Stomach smooth muscle (tissue), 2 donors: Measurements from ENCODE around the gene L3MBTL3.

ENCODE experiments used
- H3K27ac ChIP-seq: one replicate; pipeline ENCODE4 v1.7.0; 2013; ENCODE audit warnings: mild to moderate bottlenecking, low read length, inconsistent platforms
- H3K27me3 ChIP-seq, 2 donors: one replicate each; pipeline ENCODE4 v1.7.0; 2013; ENCODE audit warnings: low read length in 2 of 2; ENCODE audit not compliant: insufficient read depth in 2 of 2, control insufficient read depth in 1 of 2
- H3K36me3 ChIP-seq, 2 donors: one replicate each; pipeline ENCODE4 v1.7.0; 2013; ENCODE audit warnings: low read length in 2 of 2; ENCODE audit not compliant: control insufficient read depth in 2 of 2, insufficient read depth in 2 of 2
- H3K4me1 ChIP-seq: one replicate; pipeline ENCODE4 v1.7.0; 2013; ENCODE audit warnings: low read length; ENCODE audit not compliant: control insufficient read depth, insufficient read depth
- H3K4me3 ChIP-seq, 2 donors: one replicate each; pipeline ENCODE4 v1.7.0; 2013; ENCODE audit warnings: low read length in 2 of 2
- H3K9ac ChIP-seq, 2 donors: one replicate each; pipeline ENCODE4 v1.7.0; 2013; ENCODE audit warnings: low read length in 2 of 2, mild to moderate bottlenecking in 1 of 2
- H3K9me3 ChIP-seq, 2 donors: one replicate each; pipeline ENCODE4 v1.7.0; 2013; ENCODE audit warnings: low read length in 2 of 2; ENCODE audit not compliant: control insufficient read depth in 2 of 2
- donor health status: healthy.
- donor health status: Pancreatic carcinoma.

The L3MBTL3 gene

DNA sequence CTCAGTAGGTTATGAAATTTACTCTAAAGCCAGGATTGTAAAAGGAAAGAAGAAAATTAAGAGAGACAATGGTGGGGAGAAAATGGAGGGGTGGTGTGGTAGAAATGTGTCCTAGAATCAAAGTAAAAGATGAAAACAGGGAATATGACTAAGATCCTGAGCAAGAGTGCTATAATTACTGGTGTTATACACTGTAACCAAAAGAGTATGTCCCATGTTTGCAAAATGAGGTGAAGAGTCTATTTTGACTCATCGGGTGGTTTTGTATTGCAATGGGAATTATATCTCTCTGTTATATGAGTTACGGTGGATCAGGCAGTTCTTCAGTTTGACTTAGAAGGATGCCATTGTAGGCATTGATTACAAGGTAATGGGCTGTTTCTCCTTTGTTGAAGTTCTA lies 8.5 kb downstream of the L3MBTL3 start:
- Histone ChIP-seq H3K27me3 (no peaks in the 10 kb centered on the region), H3K27ac (no peak overlapping the region)

DNA sequence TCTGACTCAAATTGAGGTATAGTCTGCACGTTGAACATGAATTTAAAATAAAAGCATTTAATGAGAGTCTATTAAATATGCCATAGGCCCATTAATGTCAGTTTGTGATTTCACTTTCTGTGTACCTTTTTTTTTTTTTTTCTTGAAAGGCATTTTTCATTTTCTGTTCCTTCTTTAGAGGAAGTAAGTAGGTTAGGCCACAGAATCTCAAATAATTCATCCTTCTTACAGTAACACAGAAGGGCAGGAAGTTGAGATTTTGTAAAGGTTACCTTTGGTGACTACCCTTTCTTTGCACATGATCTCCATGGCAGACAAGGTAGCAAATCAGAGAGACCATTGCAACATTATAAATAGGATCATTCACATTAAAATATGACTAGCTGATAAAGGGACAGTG lies 9.6 kb downstream of the L3MBTL3 start:
- Histone ChIP-seq H3K27ac (no peak overlapping the region), H3K9ac (no peak overlapping the region), H3K27me3 (no peaks in the 10 kb centered on the region), H3K4me3 (no peak overlapping the region), H3K4me1 (no peaks in the 10 kb centered on the region), H3K36me3 (no peaks in the 10 kb centered on the region), H3K9me3 (no peaks in the 10 kb centered on the region)

More for the DNA sequence above, 8.5 kb downstream of the L3MBTL3 start:
- Histone ChIP-seq H3K4me1 (no peaks in the 10 kb centered on the region), H3K9me3 (no peaks in the 10 kb centered on the region), H3K36me3 (no peaks in the 10 kb centered on the region), H3K4me3 (no peak overlapping the region), H3K9ac (no peak overlapping the region)

DNA sequence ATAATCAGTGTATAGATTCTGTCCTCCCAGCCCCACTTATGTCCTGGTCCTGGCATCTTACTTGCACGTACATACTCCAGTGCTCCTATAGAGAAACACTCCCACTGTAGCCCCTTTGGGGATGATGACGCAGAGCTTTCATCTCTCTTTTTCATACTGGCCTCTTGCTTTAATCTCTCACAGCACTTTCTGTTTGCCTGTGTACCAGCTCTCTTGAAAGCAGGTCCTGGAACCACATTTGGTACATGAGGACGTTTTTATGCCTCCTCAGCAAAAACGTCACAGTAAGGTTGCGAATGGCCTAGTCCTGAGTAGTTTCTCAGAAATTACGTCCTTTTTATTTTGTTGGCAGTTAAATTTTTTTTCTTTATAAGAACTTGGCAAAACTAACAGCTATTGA lies 10.8 kb downstream of the L3MBTL3 start:
- Histone ChIP-seq H3K4me3 (no peak overlapping the region), H3K4me1 (no peaks in the 10 kb centered on the region), H3K36me3 (no peaks in the 10 kb centered on the region), H3K9me3 (no peaks in the 10 kb centered on the region), H3K27me3 (no peaks in the 10 kb centered on the region), H3K27ac (no peak overlapping the region), H3K9ac (no peak overlapping the region)

DNA sequence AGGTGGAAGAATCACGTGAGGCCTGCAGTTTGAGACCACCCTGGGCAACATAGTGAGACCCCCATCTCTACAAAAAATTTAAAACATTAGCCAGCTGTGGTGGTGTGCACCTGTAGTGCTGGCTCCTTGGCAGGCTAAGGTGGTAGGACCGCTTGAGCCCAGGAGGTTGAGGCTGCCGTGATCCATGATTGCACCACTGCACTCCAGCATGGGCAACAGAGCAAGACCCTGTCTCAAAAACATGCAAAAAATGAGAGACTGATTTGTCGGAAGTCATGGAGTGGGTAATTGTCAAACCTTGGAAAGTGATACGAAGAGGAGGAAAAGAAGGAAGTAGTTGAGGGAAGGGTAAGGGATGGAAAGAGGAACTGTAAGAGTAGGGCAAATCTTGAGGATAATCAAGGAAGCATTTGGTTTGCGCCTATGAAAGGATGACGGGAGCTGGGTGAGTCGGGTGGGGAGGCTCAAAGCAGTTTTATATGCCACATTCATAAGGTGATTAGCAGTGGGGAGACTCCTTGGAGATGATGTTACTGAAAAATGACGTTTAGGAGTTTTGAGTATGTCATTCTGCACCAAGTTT lies 14.5 kb downstream of the L3MBTL3 start:
- H3K9ac ChIP-seq: no peak overlapping the region
- H3K27ac ChIP-seq: no peak overlapping the region
- H3K4me1 ChIP-seq: no peaks in the 10 kb centered on the region
- H3K9me3 ChIP-seq: no peaks in the 10 kb centered on the region
- H3K27me3 ChIP-seq: no peaks in the 10 kb centered on the region
- no peaks in the 10 kb centered on the region for H3K36me3 ChIP-seq
- H3K4me3 ChIP-seq: no peak overlapping the region

DNA sequence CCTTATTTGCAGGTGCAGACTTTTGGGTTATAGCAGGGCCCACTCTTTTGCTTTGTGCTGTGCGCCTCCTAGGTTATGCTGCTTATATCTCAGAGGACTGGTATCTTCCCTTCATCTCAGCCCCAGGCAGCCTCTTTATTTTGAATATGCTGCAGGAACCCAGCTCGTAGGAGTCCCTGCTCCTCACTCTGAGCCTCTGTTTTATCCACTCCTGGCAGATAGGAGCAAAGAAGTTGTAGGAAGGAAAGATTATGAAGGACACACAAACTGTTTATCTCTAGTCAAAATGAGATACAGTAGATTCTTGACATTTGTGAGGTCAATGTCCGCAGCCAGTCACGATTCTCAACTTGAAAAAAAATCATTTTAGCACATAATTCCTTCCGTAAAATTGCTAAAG lies 15.6 kb downstream of the L3MBTL3 start:
- Histone ChIP-seq H3K27me3 (no peaks in the 10 kb centered on the region), H3K9ac (no peak overlapping the region), H3K27ac (no peak overlapping the region), H3K36me3 (no peaks in the 10 kb centered on the region), H3K9me3 (no peaks in the 10 kb centered on the region), H3K4me3 (no peak overlapping the region), H3K4me1 (no peaks in the 10 kb centered on the region)

DNA sequence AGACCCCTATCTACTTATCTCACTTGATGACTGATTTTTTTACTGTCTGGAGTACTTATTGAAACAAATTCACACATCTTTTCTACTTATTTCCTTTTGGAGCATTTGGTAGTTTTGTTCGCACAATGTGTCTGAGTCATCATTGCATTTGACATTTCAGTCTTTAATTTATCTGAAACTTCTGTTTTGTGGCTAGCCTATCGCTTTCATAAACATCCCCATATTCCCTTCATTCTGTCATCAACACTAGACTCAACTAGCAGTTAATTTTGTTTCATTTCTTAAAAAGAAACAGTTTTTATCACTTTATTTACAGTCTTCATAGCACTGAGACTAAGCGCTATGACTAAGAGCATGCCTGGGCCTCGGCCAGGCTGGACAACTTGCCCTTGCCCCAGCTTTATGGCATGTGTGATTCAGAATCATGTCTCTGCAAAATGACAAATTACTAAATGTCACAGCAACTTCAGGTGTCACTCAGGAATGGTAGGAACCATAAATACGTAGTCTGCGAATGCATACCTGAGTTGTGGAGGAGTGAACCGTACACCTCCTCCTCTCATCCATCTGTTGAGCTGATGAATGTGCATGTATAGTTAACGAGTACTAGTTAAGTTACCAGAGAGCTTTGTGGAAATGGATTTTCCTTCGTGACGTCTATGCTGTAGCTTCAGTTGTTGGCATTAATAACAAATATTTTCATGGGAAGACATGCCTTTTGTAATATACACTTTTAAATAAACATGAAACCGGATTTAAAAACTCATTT lies 16.2 kb downstream of the L3MBTL3 start:
- no peaks in the 10 kb centered on the region for H3K9me3 ChIP-seq
- H3K9ac ChIP-seq: no peak overlapping the region
- H3K27me3 ChIP-seq: no peaks in the 10 kb centered on the region
- no peak overlapping the region for H3K4me3 ChIP-seq
- no peak overlapping the region for H3K27ac ChIP-seq
- H3K4me1 ChIP-seq: no peaks in the 10 kb centered on the region
- no peaks in the 10 kb centered on the region for H3K36me3 ChIP-seq

DNA sequence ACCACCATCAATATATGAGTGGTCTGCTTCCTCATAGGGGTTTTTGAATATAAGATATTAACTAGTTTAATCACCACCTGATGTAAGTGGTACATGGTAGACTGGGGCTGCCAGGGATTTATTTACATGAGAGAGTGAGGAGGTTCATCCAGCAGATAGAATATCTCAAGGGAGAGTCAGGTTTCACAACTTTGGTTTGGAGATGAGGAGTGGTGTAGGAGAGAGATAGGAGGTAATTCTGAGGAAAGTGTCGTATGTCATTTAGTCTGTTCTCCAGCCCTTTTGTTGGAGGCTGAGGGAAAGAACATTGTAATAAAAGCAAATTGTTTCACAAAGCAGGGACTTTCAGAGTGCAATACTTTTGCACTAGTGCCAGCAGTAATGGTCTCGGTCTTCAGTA lies 16.8 kb downstream of the L3MBTL3 start:
- H3K4me1 ChIP-seq: no peaks in the 10 kb centered on the region
- H3K36me3 ChIP-seq: no peaks in the 10 kb centered on the region
- no peak overlapping the region for H3K9ac ChIP-seq
- no peaks in the 10 kb centered on the region for H3K27me3 ChIP-seq
- H3K27ac ChIP-seq: no peak overlapping the region
- no peak overlapping the region for H3K4me3 ChIP-seq
- no peaks in the 10 kb centered on the region for H3K9me3 ChIP-seq

DNA sequence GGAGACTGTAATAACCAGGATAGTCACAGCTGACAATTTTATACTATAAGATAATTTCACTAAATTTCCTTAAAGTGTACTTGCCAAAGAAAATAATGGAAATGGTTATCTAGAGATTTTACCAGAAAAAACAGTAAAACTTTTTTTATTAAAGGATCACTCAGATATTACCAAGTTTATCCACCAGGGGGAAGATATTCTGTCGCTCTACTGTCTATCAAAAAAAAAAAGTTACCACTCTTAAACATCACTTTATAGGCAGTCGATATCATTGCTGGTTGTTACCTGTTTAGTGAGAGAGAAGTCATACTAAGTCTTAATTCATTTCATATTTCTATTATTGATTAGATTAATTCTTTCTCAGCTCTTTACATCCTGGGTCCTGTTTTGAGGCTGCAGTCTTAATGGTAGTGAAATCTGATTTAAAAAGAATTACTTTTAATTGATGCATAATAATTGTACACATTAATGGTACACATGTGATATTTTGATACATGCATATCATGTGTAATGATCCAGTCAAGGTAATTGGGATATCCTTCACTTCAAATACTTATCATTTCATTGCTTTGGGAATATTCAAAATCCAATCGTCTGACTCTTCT lies 18.9 kb downstream of the L3MBTL3 start:
- no peak overlapping the region for H3K9ac ChIP-seq
- no peaks in the 10 kb centered on the region for H3K9me3 ChIP-seq
- H3K4me3 ChIP-seq: no peak overlapping the region
- no peak overlapping the region for H3K27ac ChIP-seq
- H3K4me1 ChIP-seq: no peaks in the 10 kb centered on the region
- H3K36me3 ChIP-seq: no peaks in the 10 kb centered on the region
- no peaks in the 10 kb centered on the region for H3K27me3 ChIP-seq

DNA sequence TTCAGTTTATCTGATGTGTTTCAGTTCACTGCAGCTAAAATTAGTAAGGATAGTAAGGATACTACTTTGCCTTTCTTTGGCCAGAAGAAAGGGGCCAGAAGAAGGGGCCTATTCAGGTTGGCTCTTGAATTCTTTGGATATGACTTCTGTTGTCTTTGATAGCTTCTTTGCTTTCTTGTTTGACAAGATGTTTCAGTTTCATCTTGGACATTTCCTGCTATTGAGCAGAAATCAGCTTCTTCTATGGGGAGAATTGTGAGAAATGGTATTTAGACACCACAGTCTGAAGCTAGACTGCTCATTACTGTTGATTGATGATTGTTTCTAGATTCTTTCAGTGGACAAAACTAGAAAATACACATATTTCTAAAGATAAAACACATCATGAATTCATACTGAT lies 23.2 kb downstream of the L3MBTL3 start:
- Histone ChIP-seq H3K4me3 (no peak overlapping the region), H3K36me3 (no peaks in the 10 kb centered on the region), H3K27ac (no peak overlapping the region), H3K9me3 (no peaks in the 10 kb centered on the region), H3K9ac (no peak overlapping the region), H3K4me1 (no peaks in the 10 kb centered on the region), H3K27me3 (no peaks in the 10 kb centered on the region)

DNA sequence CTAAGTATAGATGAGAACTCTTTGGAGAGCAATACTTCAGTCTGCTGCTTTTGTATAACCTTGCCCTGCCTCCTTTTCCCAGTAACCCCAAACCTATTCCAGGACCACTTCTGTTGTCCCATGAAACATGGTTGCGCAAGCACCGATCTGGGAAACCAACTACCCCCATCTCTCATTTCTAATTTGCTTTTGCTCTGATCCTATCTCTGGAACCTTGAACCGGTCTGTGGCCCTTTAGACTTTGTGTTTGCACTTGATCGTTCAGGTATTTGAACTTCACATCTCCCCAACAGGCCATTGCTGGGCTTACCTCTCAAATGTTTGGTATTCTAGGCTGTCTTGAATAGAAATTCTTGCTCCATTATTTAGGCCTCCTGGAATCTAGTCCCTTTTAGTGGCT lies 25.0 kb downstream of the L3MBTL3 start:
- H3K27me3 ChIP-seq: no peaks in the 10 kb centered on the region
- no peak overlapping the region for H3K9ac ChIP-seq
- H3K4me1 ChIP-seq: no peaks in the 10 kb centered on the region
- no peaks in the 10 kb centered on the region for H3K36me3 ChIP-seq
- no peak overlapping the region for H3K27ac ChIP-seq
- H3K9me3 ChIP-seq: no peaks in the 10 kb centered on the region
- H3K4me3 ChIP-seq: no peak overlapping the region

DNA sequence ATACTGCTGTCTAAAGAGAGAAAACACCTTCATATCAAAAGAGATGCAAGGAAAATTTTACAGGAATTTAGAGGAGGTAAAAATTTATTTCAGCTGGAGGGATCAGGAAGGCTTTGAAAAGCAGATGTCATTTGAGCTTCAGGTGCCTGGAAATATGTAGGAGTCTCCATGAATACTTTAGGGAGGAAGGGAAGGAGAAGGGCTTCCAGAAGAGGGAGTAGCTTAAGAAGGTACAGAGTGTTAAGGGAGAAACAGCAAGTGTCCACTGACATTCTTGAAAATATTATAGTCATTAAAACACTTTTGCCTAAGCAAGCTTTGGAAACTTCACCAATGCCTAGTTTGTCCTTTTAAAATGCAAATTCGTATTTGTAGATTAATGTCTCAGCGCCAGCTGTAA lies 27.2 kb downstream of the L3MBTL3 start:
- H3K4me1 ChIP-seq: no peaks in the 10 kb centered on the region
- H3K27me3 ChIP-seq: no peaks in the 10 kb centered on the region
- no peak overlapping the region for H3K9ac ChIP-seq
- no peak overlapping the region for H3K4me3 ChIP-seq
- no peak overlapping the region for H3K27ac ChIP-seq
- H3K9me3 ChIP-seq: no peaks in the 10 kb centered on the region
- H3K36me3 ChIP-seq: no peaks in the 10 kb centered on the region
